GM23338 (cell line): ENCODE measurements around the gene KLHDC7B. TPM values are rescaled to one million over a fixed set of nuclear protein-coding genes. Genes with fewer than 3 reads are reported as not detected.

Source experiments
- ATAC-seq: fragments of 200-7000 bp; cut with Tn5 transposase; 3 replicates; pipeline ENCODE4 v1.9.1; 2020
- DNase-seq: peaks from one replicate; pipeline ENCODE4 v3.0.0-alpha.2; 2015; ENCODE audit warnings: low spot score
- H2AFZ ChIP-seq: fragments of 200-600 bp; sonication (generic); 2 replicates; pipeline ENCODE4 v1.8.0; 2016; ENCODE audit warnings: antibody characterized with exemption, mild to moderate bottlenecking, moderate library complexity
- H3F3A ChIP-seq: fragments of 200-600 bp; sonication (generic); replicated peaks from 2 replicates; pipeline ENCODE4 v1.8.0; 2017; ENCODE audit warnings: antibody characterized with exemption, mixed run types, low read depth
- H3K27ac ChIP-seq: fragments of 200-600 bp; sonication (generic); 2 replicates; pipeline ENCODE4 v1.6.1; 2016; ENCODE audit warnings: low read depth
- H3K27me3 ChIP-seq: fragments of 200-600 bp; sonication (generic); 2 replicates; pipeline ENCODE4 v1.8.0; 2016; ENCODE audit warnings: mild to moderate bottlenecking, mixed run types, moderate library complexity; ENCODE audit not compliant: insufficient read depth
- H3K36me3 ChIP-seq: fragments of 200-600 bp; sonication (generic); 2 replicates; pipeline ENCODE4 v1.8.0; 2016; ENCODE audit warnings: mild to moderate bottlenecking; ENCODE audit not compliant: insufficient read depth
- H3K4me1 ChIP-seq: fragments of 200-600 bp; sonication (generic); 2 replicates; pipeline ENCODE4 v1.8.0; 2016; ENCODE audit warnings: mild to moderate bottlenecking, moderate library complexity; ENCODE audit not compliant: insufficient read depth
- H3K4me2 ChIP-seq: fragments of 200-600 bp; sonication (generic); 2 replicates; pipeline ENCODE4 v1.7.1; 2017; ENCODE audit warnings: mixed run types
- H3K4me3 ChIP-seq: fragments of 200-600 bp; sonication (generic); 2 replicates; pipeline ENCODE4 v1.6.1; 2016; ENCODE audit warnings: mixed run types
- H3K79me2 ChIP-seq: fragments of 200-600 bp; sonication (generic); replicated peaks from 2 replicates; pipeline ENCODE4 v1.8.0; 2017; ENCODE audit warnings: mild to moderate bottlenecking; ENCODE audit not compliant: insufficient read depth
- H3K9me2 ChIP-seq: fragments of 200-600 bp; sonication (generic); 2 replicates; pipeline ENCODE4 v1.8.0; 2017; ENCODE audit not compliant: insufficient read depth
- H4K20me1 ChIP-seq: fragments of 200-600 bp; sonication (generic); replicated peaks from 2 replicates; pipeline ENCODE4 v1.8.0; 2017; ENCODE audit warnings: mild to moderate bottlenecking; ENCODE audit not compliant: insufficient read depth
- H3K27ac Mint-ChIP-seq: 2 replicates; pipeline ENCODE4 v1.8.0; 2020; ENCODE audit warnings: inconsistent platforms, mild to moderate bottlenecking, moderate library complexity, mixed read lengths
- H3K27me3 Mint-ChIP-seq: 3 replicates; pipeline ENCODE4 v1.8.0; 2022; ENCODE audit warnings: low read depth, mild to moderate bottlenecking, moderate library complexity, mixed read lengths, inconsistent platforms; ENCODE audit not compliant: insufficient read depth, poor library complexity
- H3K36me3 Mint-ChIP-seq: 3 replicates; pipeline ENCODE4 v1.8.0; 2021; ENCODE audit warnings: low read depth, mild to moderate bottlenecking, inconsistent platforms, moderate library complexity, mixed read lengths
- H3K4me1 Mint-ChIP-seq: 3 replicates; pipeline ENCODE4 v1.8.0; 2020; ENCODE audit warnings: mild to moderate bottlenecking, inconsistent platforms, mixed read lengths
- H3K4me3 Mint-ChIP-seq: 3 replicates; pipeline ENCODE4 v1.8.0; 2021; ENCODE audit warnings: moderate library complexity, mild to moderate bottlenecking, inconsistent platforms, mixed read lengths
- H3K9me3 Mint-ChIP-seq: 3 replicates; pipeline ENCODE4 v1.8.0; 2020; ENCODE audit warnings: moderate library complexity, mild to moderate bottlenecking, inconsistent platforms, mixed read lengths
- CREB1 ChIP-seq: fragments of 250-450 bp; sonication (Bioruptor Pico); IDR thresholded peaks from 2 replicates; pipeline ENCODE4 v1.5.0; 2020; ENCODE audit warnings: low read depth, mild to moderate bottlenecking, moderate library complexity
- CTCF ChIP-seq, 2 experiments: fragments of 200-600 bp in 1 of 2; sonication (generic) in 1 of 2; conservative IDR thresholded peaks; 2 replicates each; pipeline versions ENCODE4 v1.5.1 to v1.6.1; 2016 to 2017; ENCODE audit warnings: antibody characterized with exemption in 2 of 2, low read depth in 2 of 2, mild to moderate bottlenecking in 2 of 2, moderate library complexity in 1 of 2
- EZH2 ChIP-seq: fragments of 200-600 bp; sonication (generic); IDR thresholded peaks from one replicate; pipeline ENCODE4 v1.8.0; 2017; ENCODE audit warnings: antibody characterized with exemption, mild to moderate bottlenecking, low read depth; ENCODE audit not compliant: unreplicated experiment
- EZH2phosphoT487 ChIP-seq: fragments of 200-600 bp; sonication (generic); IDR thresholded peaks from one replicate; pipeline ENCODE4 v1.8.1; 2018; ENCODE audit warnings: antibody characterized with exemption; ENCODE audit not compliant: unreplicated experiment
- JUNB ChIP-seq: IDR thresholded peaks from one replicate; pipeline ENCODE4 v1.6.1; 2016; ENCODE audit warnings: antibody characterized with exemption; ENCODE audit not compliant: unreplicated experiment
- NANOG ChIP-seq: IDR thresholded peaks from 2 replicates; pipeline ENCODE4 v1.6.1; 2016; ENCODE audit warnings: antibody characterized with exemption, borderline replicate concordance
- POLR2AphosphoS5 ChIP-seq: IDR thresholded peaks from 2 replicates; pipeline ENCODE4 v1.6.1; 2016; ENCODE audit warnings: antibody characterized with exemption, low read depth
- STAT1 ChIP-seq: IDR thresholded peaks from one replicate; pipeline ENCODE4 v1.6.1; 2016; ENCODE audit warnings: antibody characterized with exemption; ENCODE audit not compliant: unreplicated experiment
- ZNF114 ChIP-seq: fragments of 250-450 bp; sonication (Bioruptor Pico); IDR thresholded peaks from 2 replicates; pipeline ENCODE4 v1.5.0; 2020; ENCODE audit warnings: mild to moderate bottlenecking, moderate library complexity
- ZNF331 ChIP-seq: fragments of 250-450 bp; sonication (Bioruptor Pico); IDR thresholded peaks from 2 replicates; pipeline ENCODE4 v1.5.0; 2020; ENCODE audit warnings: low read depth, mild to moderate bottlenecking, moderate library complexity
- polyA plus RNA-seq: library from polyadenylated mRNA; unstranded; fragments of >200 nt; fragmentation: Nextera tagmentation; extraction: Ambion mirVana; gene quantifications from 2 replicates; pipeline ENCODE4 v1.2.1, GENCODE V29; 2016
- total RNA-seq: library from RNA; depleted of rRNA; stranded (reverse); fragments of >200 nt; shearing (Covaris generic); gene quantifications from 2 replicates; pipeline ENCODE4 v1.2.3, GENCODE V29; 2014
- TF ChIP-seq, protein P1 (sequence below): IDR thresholded peaks from 2 replicates; pipeline ENCODE4 v1.6.1; 2016; ENCODE audit warnings: antibody characterized with exemption
- TF ChIP-seq, protein P2 (sequence below): fragments of 250-450 bp; sonication (Bioruptor Pico); IDR thresholded peaks from 2 replicates; pipeline ENCODE4 v1.5.0; 2020; ENCODE audit warnings: mild to moderate bottlenecking, moderate library complexity
- TF ChIP-seq, protein P3 (sequence below): IDR thresholded peaks from one replicate; pipeline ENCODE4 v1.6.1; 2018; ENCODE audit warnings: antibody characterized with exemption; ENCODE audit not compliant: unreplicated experiment

The KLHDC7B gene
- total and polyA plus RNA-seq, 2 experiments from 2014 or later: not detected

DNA sequence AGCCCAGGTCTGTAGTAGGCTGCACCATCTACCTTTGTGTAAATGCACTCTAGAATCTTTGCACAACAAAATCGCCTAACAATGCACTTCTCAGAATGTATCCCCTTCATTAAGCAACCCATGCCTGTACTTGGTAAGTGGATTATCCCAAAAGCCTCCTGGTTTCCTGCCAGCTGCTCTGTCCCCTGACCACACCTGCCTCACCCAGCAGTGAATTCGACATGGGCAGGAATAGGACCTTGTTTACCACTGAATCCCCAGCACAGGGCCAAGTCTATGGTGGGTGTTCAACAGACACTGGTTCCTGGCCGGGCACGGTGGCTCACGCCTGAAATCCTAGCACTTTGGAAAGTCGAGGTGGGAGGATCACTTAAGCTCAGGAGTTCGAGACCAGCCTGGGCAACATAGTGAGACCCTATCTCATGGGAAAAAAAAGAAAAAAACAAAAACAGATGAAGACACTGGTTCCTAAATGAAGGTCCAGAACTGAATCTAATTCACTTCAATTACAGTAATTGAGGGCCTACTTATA, 22.1 kb downstream of the KLHDC7B start:
- no peaks in the 10 kb centered on the region; the same call in 2 of the 3 replicates for H3K4me1 Mint-ChIP-seq
- no peaks in the 10 kb centered on the region for H4K20me1 ChIP-seq
- no peak overlapping the region for H2AFZ ChIP-seq
- H3K4me1 ChIP-seq: no peaks in the 10 kb centered on the region
- H3K9me3 Mint-ChIP-seq: no peaks in the 10 kb centered on the region
- H3K4me2 ChIP-seq: no peak overlapping the region
- peaks cover 13% of the 10 kb centered on the region for H3K27me3 ChIP-seq
- H3K36me3 ChIP-seq: no peaks in the 10 kb centered on the region
- H3K36me3 Mint-ChIP-seq: peaks cover 37% of the 10 kb centered on the region
- TF ChIP-seq EZH2phosphoT487: no peak
- TF ChIP-seq, protein P1, sequence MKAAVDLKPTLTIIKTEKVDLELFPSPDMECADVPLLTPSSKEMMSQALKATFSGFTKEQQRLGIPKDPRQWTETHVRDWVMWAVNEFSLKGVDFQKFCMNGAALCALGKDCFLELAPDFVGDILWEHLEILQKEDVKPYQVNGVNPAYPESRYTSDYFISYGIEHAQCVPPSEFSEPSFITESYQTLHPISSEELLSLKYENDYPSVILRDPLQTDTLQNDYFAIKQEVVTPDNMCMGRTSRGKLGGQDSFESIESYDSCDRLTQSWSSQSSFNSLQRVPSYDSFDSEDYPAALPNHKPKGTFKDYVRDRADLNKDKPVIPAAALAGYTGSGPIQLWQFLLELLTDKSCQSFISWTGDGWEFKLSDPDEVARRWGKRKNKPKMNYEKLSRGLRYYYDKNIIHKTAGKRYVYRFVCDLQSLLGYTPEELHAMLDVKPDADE: no peak
- TF ChIP-seq STAT1: no peak
- TF ChIP-seq, protein P2, sequence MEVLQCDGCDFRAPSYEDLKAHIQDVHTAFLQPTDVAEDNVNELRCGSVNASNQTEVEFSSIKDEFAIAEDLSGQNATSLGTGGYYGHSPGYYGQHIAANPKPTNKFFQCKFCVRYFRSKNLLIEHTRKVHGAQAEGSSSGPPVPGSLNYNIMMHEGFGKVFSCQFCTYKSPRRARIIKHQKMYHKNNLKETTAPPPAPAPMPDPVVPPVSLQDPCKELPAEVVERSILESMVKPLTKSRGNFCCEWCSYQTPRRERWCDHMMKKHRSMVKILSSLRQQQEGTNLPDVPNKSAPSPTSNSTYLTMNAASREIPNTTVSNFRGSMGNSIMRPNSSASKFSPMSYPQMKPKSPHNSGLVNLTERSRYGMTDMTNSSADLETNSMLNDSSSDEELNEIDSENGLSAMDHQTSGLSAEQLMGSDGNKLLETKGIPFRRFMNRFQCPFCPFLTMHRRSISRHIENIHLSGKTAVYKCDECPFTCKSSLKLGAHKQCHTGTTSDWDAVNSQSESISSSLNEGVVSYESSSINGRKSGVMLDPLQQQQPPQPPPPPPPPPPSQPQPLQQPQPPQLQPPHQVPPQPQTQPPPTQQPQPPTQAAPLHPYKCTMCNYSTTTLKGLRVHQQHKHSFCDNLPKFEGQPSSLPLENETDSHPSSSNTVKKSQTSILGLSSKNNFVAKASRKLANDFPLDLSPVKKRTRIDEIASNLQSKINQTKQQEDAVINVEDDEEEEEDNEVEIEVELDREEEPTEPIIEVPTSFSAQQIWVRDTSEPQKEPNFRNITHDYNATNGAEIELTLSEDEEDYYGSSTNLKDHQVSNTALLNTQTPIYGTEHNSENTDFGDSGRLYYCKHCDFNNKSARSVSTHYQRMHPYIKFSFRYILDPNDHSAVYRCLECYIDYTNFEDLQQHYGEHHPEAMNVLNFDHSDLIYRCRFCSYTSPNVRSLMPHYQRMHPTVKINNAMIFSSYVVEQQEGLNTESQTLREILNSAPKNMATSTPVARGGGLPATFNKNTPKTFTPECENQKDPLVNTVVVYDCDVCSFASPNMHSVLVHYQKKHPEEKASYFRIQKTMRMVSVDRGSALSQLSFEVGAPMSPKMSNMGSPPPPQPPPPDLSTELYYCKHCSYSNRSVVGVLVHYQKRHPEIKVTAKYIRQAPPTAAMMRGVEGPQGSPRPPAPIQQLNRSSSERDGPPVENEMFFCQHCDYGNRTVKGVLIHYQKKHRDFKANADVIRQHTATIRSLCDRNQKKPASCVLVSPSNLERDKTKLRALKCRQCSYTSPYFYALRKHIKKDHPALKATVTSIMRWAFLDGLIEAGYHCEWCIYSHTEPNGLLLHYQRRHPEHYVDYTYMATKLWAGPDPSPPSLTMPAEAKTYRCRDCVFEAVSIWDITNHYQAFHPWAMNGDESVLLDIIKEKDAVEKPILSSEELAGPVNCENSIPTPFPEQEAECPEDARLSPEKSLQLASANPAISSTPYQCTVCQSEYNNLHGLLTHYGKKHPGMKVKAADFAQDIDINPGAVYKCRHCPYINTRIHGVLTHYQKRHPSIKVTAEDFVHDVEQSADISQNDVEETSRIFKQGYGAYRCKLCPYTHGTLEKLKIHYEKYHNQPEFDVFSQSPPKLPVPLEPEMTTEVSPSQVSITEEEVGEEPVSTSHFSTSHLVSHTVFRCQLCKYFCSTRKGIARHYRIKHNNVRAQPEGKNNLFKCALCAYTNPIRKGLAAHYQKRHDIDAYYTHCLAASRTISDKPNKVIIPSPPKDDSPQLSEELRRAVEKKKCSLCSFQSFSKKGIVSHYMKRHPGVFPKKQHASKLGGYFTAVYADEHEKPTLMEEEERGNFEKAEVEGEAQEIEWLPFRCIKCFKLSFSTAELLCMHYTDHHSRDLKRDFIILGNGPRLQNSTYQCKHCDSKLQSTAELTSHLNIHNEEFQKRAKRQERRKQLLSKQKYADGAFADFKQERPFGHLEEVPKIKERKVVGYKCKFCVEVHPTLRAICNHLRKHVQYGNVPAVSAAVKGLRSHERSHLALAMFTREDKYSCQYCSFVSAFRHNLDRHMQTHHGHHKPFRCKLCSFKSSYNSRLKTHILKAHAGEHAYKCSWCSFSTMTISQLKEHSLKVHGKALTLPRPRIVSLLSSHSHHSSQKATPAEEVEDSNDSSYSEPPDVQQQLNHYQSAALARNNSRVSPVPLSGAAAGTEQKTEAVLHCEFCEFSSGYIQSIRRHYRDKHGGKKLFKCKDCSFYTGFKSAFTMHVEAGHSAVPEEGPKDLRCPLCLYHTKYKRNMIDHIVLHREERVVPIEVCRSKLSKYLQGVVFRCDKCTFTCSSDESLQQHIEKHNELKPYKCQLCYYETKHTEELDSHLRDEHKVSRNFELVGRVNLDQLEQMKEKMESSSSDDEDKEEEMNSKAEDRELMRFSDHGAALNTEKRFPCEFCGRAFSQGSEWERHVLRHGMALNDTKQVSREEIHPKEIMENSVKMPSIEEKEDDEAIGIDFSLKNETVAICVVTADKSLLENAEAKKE (CRISPR knock-in tag): no peak
- TF ChIP-seq, protein P3, sequence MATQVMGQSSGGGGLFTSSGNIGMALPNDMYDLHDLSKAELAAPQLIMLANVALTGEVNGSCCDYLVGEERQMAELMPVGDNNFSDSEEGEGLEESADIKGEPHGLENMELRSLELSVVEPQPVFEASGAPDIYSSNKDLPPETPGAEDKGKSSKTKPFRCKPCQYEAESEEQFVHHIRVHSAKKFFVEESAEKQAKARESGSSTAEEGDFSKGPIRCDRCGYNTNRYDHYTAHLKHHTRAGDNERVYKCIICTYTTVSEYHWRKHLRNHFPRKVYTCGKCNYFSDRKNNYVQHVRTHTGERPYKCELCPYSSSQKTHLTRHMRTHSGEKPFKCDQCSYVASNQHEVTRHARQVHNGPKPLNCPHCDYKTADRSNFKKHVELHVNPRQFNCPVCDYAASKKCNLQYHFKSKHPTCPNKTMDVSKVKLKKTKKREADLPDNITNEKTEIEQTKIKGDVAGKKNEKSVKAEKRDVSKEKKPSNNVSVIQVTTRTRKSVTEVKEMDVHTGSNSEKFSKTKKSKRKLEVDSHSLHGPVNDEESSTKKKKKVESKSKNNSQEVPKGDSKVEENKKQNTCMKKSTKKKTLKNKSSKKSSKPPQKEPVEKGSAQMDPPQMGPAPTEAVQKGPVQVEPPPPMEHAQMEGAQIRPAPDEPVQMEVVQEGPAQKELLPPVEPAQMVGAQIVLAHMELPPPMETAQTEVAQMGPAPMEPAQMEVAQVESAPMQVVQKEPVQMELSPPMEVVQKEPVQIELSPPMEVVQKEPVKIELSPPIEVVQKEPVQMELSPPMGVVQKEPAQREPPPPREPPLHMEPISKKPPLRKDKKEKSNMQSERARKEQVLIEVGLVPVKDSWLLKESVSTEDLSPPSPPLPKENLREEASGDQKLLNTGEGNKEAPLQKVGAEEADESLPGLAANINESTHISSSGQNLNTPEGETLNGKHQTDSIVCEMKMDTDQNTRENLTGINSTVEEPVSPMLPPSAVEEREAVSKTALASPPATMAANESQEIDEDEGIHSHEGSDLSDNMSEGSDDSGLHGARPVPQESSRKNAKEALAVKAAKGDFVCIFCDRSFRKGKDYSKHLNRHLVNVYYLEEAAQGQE: no peak
- no peak for TF ChIP-seq ZNF114 (CRISPR knock-in tag)
- no peak for TF ChIP-seq CREB1 (CRISPR knock-in tag)
- TF ChIP-seq JUNB: no peak
- no peak for TF ChIP-seq ZNF331
- no peak for TF ChIP-seq CTCF (conservative IDR thresholded peaks at IDR 0.05; ENCODE audit: low read depth in 2 of 2)
- no peak for TF ChIP-seq NANOG
- no peak for TF ChIP-seq EZH2
- no peak for TF ChIP-seq POLR2AphosphoS5
- H3K27ac ChIP-seq: no peak overlapping the region
- H3K9me2 ChIP-seq: no peaks in the 10 kb centered on the region
- no peak overlapping the region for H3K27ac Mint-ChIP-seq
- H3K27me3 Mint-ChIP-seq: peaks cover 18% of the 10 kb centered on the region
- ATAC-seq: no peak
- no peak for DNase-seq
- H3F3A ChIP-seq: no peaks in the 10 kb centered on the region
- no peak overlapping the region for H3K4me3 Mint-ChIP-seq
- no peaks in the 10 kb centered on the region for H3K79me2 ChIP-seq
- H3K4me3 ChIP-seq: no peak overlapping the region
